Ectodermal cell (in vitro differentiated cells): ENCODE results near the gene SYTL5.

Experiments used
- H3K27ac ChIP-seq: 2 replicates; pipeline ENCODE4 v1.7.0; 2013; ENCODE audit warnings: mild to moderate bottlenecking, low read depth, low read length; ENCODE audit not compliant: insufficient read depth, poor library complexity, severe bottlenecking
- H3K27me3 ChIP-seq: 2 replicates; pipeline ENCODE4 v1.7.0; 2013; ENCODE audit warnings: mild to moderate bottlenecking, low read length; ENCODE audit not compliant: insufficient read depth, control insufficient read depth, poor library complexity, severe bottlenecking
- H3K36me3 ChIP-seq: one replicate; pipeline ENCODE4 v1.7.0; 2013; ENCODE audit warnings: low read length; ENCODE audit not compliant: control insufficient read depth, insufficient read depth
- H3K4me1 ChIP-seq: one replicate; pipeline ENCODE4 v1.7.0; 2013; ENCODE audit warnings: low read length; ENCODE audit not compliant: control insufficient read depth, insufficient read depth
- H3K4me3 ChIP-seq: 2 replicates; pipeline ENCODE4 v1.7.0; 2013; ENCODE audit warnings: low read depth, low read length, control low read depth; ENCODE audit not compliant: insufficient read depth
- H3K9me3 ChIP-seq: 2 replicates; pipeline ENCODE4 v1.7.0; 2013; ENCODE audit warnings: mild to moderate bottlenecking, low read length, moderate library complexity; ENCODE audit not compliant: control insufficient read depth
- WGBS, 2 experiments: methylation state at CpG; one replicate each; pipeline ENCODE4 v1.1.7; 2013; ENCODE audit warnings: missing lambda C conversion rate in 2 of 2; 5-methylcytosine and 5-hydroxymethylcytosine counted together

Gene SYTL5

DNA sequence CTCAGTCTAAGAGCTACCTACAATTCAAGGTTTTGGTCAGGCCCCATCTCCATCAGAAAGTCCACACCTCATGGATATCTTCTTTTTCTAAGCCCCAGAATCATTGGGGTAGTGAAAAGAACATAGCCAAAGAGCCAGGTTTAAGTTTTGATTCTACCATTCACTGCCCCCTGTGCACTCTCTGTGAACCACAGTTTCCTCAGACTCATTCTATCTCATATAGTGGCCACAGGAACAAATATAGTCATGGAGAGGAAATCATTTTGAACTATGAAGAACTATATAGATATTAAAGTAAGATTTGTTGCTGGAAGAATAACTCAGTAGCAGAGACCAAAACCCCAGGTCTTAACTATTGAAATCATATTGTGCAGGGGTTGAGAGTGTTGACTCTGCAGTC, 3.3 kb downstream of the SYTL5 start:
- Histone ChIP-seq H3K4me1 (no peaks in the 10 kb centered on the region), H3K36me3 (no peaks in the 10 kb centered on the region), H3K27ac (no peak overlapping the region), H3K9me3 (no peaks in the 10 kb centered on the region), H3K4me3 (no peak overlapping the region), H3K27me3 (no peaks in the 10 kb centered on the region)

DNA sequence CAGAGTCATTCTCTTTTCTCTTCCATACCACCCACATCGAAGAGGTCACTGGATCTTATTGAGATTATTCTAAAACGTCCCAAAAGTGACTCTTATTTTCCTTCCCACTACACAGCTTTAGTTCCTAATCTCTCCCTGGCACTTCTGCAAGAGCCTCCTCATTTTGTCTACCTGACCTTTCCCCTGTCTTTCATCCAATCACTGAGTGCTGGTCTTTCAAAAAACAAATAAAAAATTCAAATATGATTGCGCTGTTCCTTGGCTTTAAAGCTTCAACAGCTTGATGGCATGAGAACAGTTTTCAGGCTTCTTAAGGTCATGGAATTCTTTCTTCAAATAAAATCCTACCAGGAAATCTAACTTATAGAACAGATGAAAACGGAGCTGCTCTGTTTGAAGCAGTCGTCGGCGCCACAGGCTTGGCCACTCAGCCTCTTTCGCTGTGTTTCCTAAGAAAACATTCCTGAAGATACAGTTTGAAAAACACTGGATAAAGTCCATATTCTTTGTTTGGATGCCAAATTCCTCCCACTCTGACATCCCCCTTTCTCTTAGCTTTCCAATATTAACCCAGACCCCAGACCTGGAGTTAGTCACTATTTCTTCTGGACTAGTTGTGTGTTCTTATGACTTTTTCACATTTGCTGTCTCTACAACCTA, 12.5 kb downstream of the SYTL5 start:
- Histone ChIP-seq H3K4me1 (no peaks in the 10 kb centered on the region), H3K4me3 (no peak overlapping the region), H3K27ac (no peak overlapping the region), H3K9me3 (no peaks in the 10 kb centered on the region), H3K36me3 (no peaks in the 10 kb centered on the region), H3K27me3 (no peaks in the 10 kb centered on the region)
- WGBS, 2 experiments = 91 to 92% methylated on average over 8 of the region's 8 CpGs

DNA sequence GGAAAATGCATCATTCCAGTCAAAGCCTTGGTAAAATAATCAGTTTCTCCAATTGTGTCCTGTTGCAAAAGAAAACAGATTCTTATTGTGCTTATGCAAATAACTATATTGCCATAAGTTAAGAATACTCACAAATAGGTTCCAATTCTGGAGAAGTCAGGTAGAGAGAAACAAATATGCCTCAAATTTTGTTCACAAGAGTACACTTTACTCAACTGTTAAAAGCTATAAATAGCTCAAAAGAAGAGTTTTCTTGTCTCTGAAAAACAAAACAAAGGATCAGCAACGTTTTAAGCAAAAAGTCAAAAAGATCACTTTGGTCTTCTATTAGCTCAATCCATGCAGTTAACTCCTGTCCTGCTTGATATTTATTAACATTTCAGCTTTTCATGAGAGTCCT, 21.9 kb downstream of the SYTL5 start:
- no peaks in the 10 kb centered on the region for H3K36me3 ChIP-seq
- no peaks in the 10 kb centered on the region for H3K4me1 ChIP-seq
- H3K4me3 ChIP-seq = no peak overlapping the region
- no peak overlapping the region for H3K27ac ChIP-seq
- H3K9me3 ChIP-seq = no peaks in the 10 kb centered on the region
- 92 to 94% methylated on average over 1 of the region's 1 CpG for WGBS, 2 experiments
- H3K27me3 ChIP-seq = no peaks in the 10 kb centered on the region

DNA sequence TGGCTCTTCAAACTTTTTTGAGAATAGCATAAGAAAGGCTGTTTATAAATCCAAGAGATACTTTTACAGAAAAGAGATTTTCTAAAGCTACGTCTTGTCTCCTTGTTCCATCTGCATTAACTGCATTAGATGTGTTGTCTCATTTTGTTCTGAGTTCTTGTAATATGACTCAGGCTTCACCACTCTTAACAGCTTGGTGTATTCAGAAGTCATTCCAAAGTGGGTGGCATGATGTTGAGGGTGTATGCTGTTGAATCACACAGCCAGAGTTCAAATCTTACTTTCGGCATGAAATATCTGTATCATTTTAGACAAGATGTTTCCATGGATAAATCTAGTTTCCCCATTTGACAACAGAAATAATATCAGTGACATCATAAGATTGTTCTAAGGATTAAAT, 30.1 kb downstream of the SYTL5 start:
- Histone ChIP-seq H3K9me3 (no peaks in the 10 kb centered on the region), H3K27me3 (no peaks in the 10 kb centered on the region), H3K4me3 (no peak overlapping the region), H3K27ac (no peak overlapping the region), H3K36me3 (no peaks in the 10 kb centered on the region), H3K4me1 (no peaks in the 10 kb centered on the region)
- 86% methylated on average over 1 of the region's 2 CpGs; no CpG with 5 or more reads in 1 of the 2 experiments for WGBS, 2 experiments

DNA sequence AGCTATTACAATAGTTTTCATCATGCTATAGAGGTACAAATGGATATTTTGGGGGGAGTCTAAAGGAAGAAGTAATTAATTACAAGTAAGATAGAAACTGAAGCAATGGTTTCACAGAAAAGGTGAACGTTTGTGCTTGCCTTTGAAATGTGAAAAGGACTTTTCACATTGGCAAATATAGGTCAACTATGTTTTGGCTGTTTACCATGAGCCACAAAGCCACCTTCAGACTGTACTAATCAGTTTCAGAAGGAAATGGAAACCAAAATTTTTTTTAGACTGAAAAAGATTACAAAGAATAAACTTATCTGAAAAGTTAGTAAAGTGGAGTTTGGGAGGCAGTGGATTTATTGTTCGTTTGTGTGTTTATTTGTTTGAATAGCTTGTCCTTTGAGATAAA, 32.1 kb downstream of the SYTL5 start:
- H3K36me3 ChIP-seq = no peaks in the 10 kb centered on the region
- no peak overlapping the region for H3K4me3 ChIP-seq
- 79 to 84% methylated on average over 2 of the region's 2 CpGs for WGBS, 2 experiments
- H3K4me1 ChIP-seq = no peaks in the 10 kb centered on the region
- H3K9me3 ChIP-seq = no peaks in the 10 kb centered on the region
- no peaks in the 10 kb centered on the region for H3K27me3 ChIP-seq
- H3K27ac ChIP-seq = no peak overlapping the region

DNA sequence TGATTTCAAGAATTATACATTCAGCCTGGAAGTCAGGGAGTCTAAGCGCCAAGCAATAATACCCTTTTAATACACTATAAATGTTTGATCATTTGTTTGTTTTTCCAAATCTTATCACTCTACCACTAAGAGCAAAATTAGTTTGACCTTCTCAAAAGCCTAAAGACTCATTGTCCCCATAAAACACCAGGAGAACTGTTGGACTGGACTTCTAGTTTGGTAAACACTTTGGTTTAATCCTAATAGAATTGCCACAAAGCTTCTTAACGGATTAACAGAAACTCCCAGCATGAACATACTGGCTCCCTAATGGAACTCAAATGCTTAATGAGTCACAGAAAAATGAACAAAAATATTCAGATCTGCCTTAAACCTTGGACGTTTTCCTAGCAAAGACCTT, 34.9 kb downstream of the SYTL5 start:
- Histone ChIP-seq H3K4me1 (no peaks in the 10 kb centered on the region), H3K9me3 (no peaks in the 10 kb centered on the region), H3K27ac (no peak overlapping the region), H3K27me3 (no peaks in the 10 kb centered on the region), H3K4me3 (no peak overlapping the region), H3K36me3 (no peaks in the 10 kb centered on the region)
- 73 to 80% methylated on average over 2 to 3 of the region's 3 CpGs for whole genome bisulfite sequencing, 2 experiments

DNA sequence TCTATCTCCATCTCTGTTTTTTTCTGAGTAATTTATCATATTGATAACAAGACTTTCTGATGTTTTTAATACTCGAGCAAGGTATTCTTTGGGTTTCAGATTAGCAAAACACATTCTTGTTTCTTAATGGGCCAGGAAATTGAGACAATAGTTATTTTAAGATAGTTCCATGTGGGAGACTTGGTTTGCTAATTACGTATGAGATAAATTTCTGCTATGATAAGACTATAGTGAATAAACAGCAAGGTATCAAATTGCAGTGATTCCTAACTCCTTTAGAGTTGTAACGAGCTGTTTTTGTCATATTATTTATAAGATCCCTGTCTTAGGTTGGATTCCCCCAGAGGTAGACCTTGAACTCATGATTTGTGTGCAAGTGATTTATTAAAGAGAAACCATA, 38.3 kb downstream of the SYTL5 start:
- WGBS, 2 experiments = 76 to 100% methylated on average over 2 to 3 of the region's 3 CpGs
- H3K4me3 ChIP-seq = no peak overlapping the region

DNA sequence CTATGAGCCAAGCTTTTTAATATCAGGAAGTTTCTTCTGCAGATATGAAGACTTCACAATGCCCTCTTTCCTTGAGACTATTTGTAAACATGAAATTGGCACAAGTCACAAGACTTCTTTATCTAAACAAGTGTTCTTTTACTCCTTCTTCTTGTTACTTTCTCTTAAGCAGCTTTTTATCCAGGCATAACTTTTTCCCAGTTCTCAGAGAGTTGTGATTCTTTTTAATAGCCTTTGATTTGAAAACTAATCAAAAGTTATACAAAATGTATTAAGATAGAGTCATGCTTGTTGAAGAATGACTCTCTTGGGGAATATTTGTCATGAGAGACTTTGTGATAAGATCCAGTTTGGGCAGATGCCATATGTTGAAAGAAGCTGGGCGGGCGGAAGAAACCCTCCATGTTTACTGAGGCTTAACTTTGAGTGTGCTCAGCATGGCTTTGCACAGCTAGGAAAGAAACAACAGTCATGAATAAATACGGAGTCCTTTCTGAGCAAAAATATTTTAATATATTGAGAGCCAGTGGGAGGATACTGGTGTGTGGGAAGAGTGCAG, 39.3 kb downstream of the SYTL5 start:
- H3K27ac ChIP-seq = no peak overlapping the region
- no peaks in the 10 kb centered on the region for H3K27me3 ChIP-seq
- H3K4me1 ChIP-seq = no peaks in the 10 kb centered on the region
- WGBS, 2 experiments = 90 to 94% methylated on average over 3 of the region's 3 CpGs
- no peaks in the 10 kb centered on the region for H3K9me3 ChIP-seq
- no peak overlapping the region for H3K4me3 ChIP-seq
- H3K36me3 ChIP-seq = no peaks in the 10 kb centered on the region

More for the DNA sequence above, 38.3 kb downstream of the SYTL5 start:
- H3K4me1 ChIP-seq = no peaks in the 10 kb centered on the region
- H3K27ac ChIP-seq = no peak overlapping the region
- H3K27me3 ChIP-seq = no peaks in the 10 kb centered on the region
- H3K36me3 ChIP-seq = no peaks in the 10 kb centered on the region
- no peaks in the 10 kb centered on the region for H3K9me3 ChIP-seq

DNA sequence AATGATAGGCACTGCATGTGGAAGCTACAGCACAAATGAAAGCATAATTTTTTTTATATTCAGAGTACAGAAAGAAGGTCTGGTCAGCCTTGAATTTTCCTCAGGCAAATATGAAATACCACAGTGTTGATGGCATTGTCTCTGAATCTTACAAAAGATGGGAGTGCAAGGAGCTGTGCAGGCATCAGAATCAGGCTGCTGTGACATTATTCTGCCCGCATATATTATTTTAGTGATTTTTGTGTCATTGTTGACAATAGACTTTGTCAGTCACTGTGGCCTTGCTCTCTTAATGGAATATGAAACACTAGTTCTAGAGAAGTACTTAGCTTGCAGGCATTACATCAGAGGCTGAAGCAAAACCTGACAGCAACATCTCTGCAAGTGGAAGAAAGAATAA, 42.5 kb downstream of the SYTL5 start:
- Histone ChIP-seq H3K36me3 (no peaks in the 10 kb centered on the region), H3K27me3 (no peaks in the 10 kb centered on the region), H3K4me1 (no peaks in the 10 kb centered on the region), H3K27ac (no peak overlapping the region), H3K9me3 (no peaks in the 10 kb centered on the region), H3K4me3 (no peak overlapping the region)
- 94 to 100% methylated on average over 1 of the region's 1 CpG for WGBS, 2 experiments

GRCh38 chrX:38050806-38051205, 44.5 kb downstream of the SYTL5 start:
- Histone ChIP-seq H3K27ac (no peak overlapping the region), H3K4me3 (no peak overlapping the region), H3K36me3 (no peaks in the 10 kb centered on the region), H3K4me1 (no peaks in the 10 kb centered on the region), H3K9me3 (no peaks in the 10 kb centered on the region), H3K27me3 (no peaks in the 10 kb centered on the region)
- 82 to 91% methylated on average over 1 of the region's 1 CpG for WGBS, 2 experiments
